Body of pancreas (tissue), 4 donors: Measurements from ENCODE around the gene KANK3. TPM values are rescaled to one million over a fixed set of nuclear protein-coding genes. Genes with fewer than 3 reads are reported as not detected.

Experiments used
- ATAC-seq: fragments of 150-250 bp; one replicate; pipeline ENCODE4 v1.9.1; 2016
- DNase-seq, 4 donors: peaks; one replicate each; pipeline ENCODE4 v3.0.0-alpha.2; 2019
- H3K27ac ChIP-seq, 4 donors: fragments of 200-600 bp; sonication (generic); 1 replicate in 3 of 4; 2 replicates in 1 of 4; pipeline versions ENCODE4 v1.5.1 to v1.6.1; 2016 to 2019; ENCODE audit warnings: mild to moderate bottlenecking in 1 of 4, mixed read lengths in 1 of 4, moderate library complexity in 1 of 4
- H3K27me3 ChIP-seq, 2 donors: fragments of 200-600 bp; sonication (generic); one replicate each; pipeline ENCODE4 v1.6.0; 2016; ENCODE audit warnings: mild to moderate bottlenecking in 1 of 2
- H3K36me3 ChIP-seq, 2 donors: fragments of 200-600 bp; sonication (generic); replicated peaks in 1 of 2; 2 replicates each; pipeline ENCODE4 v1.5.1; 2016; ENCODE audit warnings: low read depth in 2 of 2; ENCODE audit not compliant: insufficient read depth in 1 of 2
- H3K4me1 ChIP-seq: fragments of 200-600 bp; sonication (generic); one replicate; pipeline ENCODE4 v1.6.0; 2016
- H3K4me3 ChIP-seq, 2 donors: fragments of 200-600 bp; sonication (generic); 1 replicate in 1 of 2; 2 replicates in 1 of 2; pipeline ENCODE4 v1.5.1; 2016 to 2019
- H3K9me3 ChIP-seq, 3 donors: fragments of 200-600 bp; sonication (generic); 1 replicate in 2 of 3; 2 replicates in 1 of 3; pipeline ENCODE4 v1.5.1; 2016
- POLR2A ChIP-seq, 3 donors: fragments of 450-650 bp; IDR thresholded peaks; one replicate each; pipeline ENCODE4 v1.6.1; 2016; ENCODE audit warnings: antibody characterized with exemption in 3 of 3, mild to moderate bottlenecking in 2 of 3
- WGBS, 2 donors: methylation state at CpG; one replicate each; pipeline ENCODE4 v1.1.5; 2017; 5-methylcytosine and 5-hydroxymethylcytosine counted together
- intact Hi-C: fragments of 100-400 bp; cut with DNase I; formaldehyde crosslinking; loops from one replicate; pipeline ENCODE4 v1.15.1; 2023
- total RNA-seq, 2 donors: library from RNA; depleted of rRNA; stranded (reverse); fragments of >200 nt; gene quantifications; one replicate each; pipeline ENCODE4 v1.1.0, GENCODE V29; 2016
- TF ChIP-seq, protein P1 (sequence below), 7 experiments: fragments of 450-650 bp in 4 of 7; fragments of 200-600 bp in 3 of 7; sonication (generic) in 3 of 7; IDR thresholded peaks; one replicate each; pipeline ENCODE4 v1.5.1; 2016 to 2019; ENCODE audit warnings: antibody characterized with exemption in 7 of 7

The KANK3 gene
- total RNA-seq, 2 donors from 2014 or later: 9.1 to 25.7 TPM

DNA sequence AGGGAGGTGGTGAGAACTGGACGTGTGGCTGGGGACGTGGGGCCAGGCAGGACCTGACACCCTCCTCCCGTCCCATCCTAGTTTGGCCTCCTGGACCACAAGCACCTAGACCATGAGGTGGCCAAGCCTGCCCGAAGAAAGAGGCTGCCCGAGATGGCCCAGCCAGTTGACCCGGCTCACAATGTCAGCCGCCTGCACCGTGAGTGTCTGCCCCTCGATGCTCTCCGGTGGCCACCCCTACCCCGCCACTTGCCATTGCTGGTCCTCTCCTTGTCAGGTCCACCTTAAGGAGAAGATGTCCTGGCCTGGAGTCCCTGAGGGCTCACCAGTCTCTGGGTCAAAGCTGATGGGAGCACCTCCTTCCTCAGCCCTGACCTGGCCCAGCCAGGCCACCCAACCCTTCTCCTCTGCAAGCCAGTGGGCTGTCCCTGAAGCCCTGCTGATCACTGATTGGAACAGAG, 23.1 kb upstream of the KANK3 start:
- DNase-seq (peak in 3 of 4 donors; percentile 20 to 49 (median 47)), ATAC-seq (no peak)
- intact Hi-C loops: no loop called here
- Histone ChIP-seq H3K27ac (peak overlapping the region; percentile 72 to 94 (median 92)), H3K4me3 (no peak overlapping the region), H3K9me3 (no peaks in the 10 kb centered on the region), H3K27me3 (no peaks in the 10 kb centered on the region), H3K4me1 (peaks cover 85% of the 10 kb centered on the region), H3K36me3 (no peaks in the 10 kb centered on the region)
- TF ChIP-seq, protein P1, sequence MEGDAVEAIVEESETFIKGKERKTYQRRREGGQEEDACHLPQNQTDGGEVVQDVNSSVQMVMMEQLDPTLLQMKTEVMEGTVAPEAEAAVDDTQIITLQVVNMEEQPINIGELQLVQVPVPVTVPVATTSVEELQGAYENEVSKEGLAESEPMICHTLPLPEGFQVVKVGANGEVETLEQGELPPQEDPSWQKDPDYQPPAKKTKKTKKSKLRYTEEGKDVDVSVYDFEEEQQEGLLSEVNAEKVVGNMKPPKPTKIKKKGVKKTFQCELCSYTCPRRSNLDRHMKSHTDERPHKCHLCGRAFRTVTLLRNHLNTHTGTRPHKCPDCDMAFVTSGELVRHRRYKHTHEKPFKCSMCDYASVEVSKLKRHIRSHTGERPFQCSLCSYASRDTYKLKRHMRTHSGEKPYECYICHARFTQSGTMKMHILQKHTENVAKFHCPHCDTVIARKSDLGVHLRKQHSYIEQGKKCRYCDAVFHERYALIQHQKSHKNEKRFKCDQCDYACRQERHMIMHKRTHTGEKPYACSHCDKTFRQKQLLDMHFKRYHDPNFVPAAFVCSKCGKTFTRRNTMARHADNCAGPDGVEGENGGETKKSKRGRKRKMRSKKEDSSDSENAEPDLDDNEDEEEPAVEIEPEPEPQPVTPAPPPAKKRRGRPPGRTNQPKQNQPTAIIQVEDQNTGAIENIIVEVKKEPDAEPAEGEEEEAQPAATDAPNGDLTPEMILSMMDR (IDR thresholded peaks at IDR 0.05): no peak
- TF ChIP-seq POLR2A (IDR thresholded peaks at IDR 0.05): peak in 2 of 3 donors; percentile 5
- WGBS, 2 donors: 88 to 92% methylated on average over 8 to 11 of the region's 11 CpGs

- intact Hi-C loops: no loop called here
- peak within 1 kb of the TSS; percentile 31 to 38 for H3K4me3 ChIP-seq
- H3K36me3 ChIP-seq: no peaks in the 10 kb centered on the region
- 4 to 32% methylated on average over 11 to 66 of the region's 81 CpGs for WGBS, 2 donors
- no peaks in the 10 kb centered on the region for H3K27me3 ChIP-seq
- peak within 1 kb of the TSS; percentile 72 to 90 (median 81) for H3K27ac ChIP-seq
- H3K9me3 ChIP-seq: no peaks in the 10 kb centered on the region
- peaks cover 74% of the 10 kb centered on the region for H3K4me1 ChIP-seq
- TF ChIP-seq, protein P1 (IDR thresholded peaks at IDR 0.05): peak in 5 of 7 experiments; percentile 10 to 45 (median 38)
- TF ChIP-seq POLR2A (IDR thresholded peaks at IDR 0.05): peak; percentile 89 to 94 (median 94)
- ATAC-seq (peak; percentile 6), DNase-seq (peak; percentile 70 to 85 (median 76))
Measured at GRCh38 chr19:8363803-8364771, 21.0 kb upstream of the KANK3 start, which contains the start of gene ANGPTL4. ANGPTL4 (plus strand) TSS chr19:8364155; CDS start chr19:8364322, 167 bp downstream.

DNA sequence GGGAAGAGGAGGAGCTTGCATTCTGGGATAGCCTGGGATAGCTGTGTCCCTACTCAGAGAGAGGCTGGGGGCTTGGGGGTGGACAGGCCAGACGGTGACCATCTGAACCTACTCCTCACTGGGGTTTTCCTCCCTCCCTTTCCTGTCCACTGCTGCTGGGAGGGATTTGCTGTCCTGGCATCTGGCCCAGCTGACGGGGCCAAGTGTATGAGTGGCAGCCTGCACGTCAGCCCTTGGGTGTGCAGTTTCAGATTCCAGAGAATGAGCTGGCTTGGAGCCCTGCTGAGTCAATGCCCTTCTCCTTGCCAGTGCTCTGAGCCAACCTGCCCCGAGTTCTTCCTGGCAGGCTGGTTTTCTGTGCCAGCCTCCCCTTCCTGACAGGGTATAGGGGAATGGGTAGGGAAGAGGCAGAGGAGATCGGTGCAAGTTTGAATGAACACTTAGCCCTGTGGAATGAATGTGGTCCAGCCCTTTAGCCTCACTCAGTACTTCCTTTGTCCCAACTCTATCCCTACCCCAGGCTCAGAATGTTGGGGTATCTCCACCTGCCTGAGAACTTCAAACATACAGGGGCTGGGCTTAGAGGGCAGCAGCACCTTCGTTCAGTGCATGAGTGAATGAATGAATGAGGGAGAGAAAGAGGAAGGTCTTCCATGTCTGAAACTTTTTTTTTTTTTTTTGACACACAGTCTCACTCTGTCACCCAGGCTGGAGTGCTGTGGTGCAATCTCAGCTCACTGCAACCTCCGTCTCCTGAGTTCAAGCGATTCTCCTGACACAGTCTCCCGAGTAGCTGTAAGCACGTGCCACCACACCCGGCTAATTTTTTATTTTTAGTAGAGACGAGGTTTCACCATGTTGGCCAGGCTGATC, 19.1 kb upstream of the KANK3 start:
- H3K36me3 ChIP-seq: no peaks in the 10 kb centered on the region
- no peak overlapping the region for H3K4me3 ChIP-seq
- peak in 1 of 3 donors; percentile 48 for TF ChIP-seq POLR2A (IDR thresholded peaks at IDR 0.05)
- TF ChIP-seq, protein P1 (IDR thresholded peaks at IDR 0.05): no peak
- H3K4me1 ChIP-seq: peaks cover 59% of the 10 kb centered on the region
- ATAC-seq: peak; percentile 95
- no peaks in the 10 kb centered on the region for H3K9me3 ChIP-seq
- peak overlapping the region; percentile 77 to 93 (median 86) for H3K27ac ChIP-seq
- H3K27me3 ChIP-seq: no peaks in the 10 kb centered on the region
- intact Hi-C loops: no loop called here
- 16 to 24% methylated on average over 10 to 11 of the region's 12 CpGs for WGBS, 2 donors
- peak; percentile 98 to 100 (median 100) for DNase-seq

DNA sequence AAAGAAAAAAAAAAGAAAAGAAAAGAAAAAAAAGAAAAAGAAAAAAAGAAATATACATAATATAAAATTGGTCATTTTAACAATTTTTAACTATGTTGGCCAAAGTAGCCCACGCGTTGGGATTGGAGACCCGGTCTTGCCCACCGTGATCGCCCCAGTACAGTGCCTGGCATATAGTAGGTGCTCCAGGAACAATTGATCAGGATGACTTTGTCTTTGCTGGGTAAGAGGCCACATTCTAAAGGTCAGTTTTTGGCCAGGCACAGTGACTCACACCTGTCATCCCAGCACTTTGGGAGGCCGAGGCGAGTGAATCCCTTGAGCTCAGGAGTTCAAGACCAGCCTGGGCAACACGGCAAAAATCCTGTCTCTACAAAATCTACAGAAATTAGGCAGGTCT, 17.1 kb upstream of the KANK3 start:
- Histone ChIP-seq H3K36me3 (no peaks in the 10 kb centered on the region), H3K27ac (no peak overlapping the region), H3K4me1 (peaks cover 61% of the 10 kb centered on the region), H3K9me3 (no peaks in the 10 kb centered on the region), H3K4me3 (no peak overlapping the region), H3K27me3 (no peaks in the 10 kb centered on the region)
- no peak for ATAC-seq
- DNase-seq: no peak
- TF ChIP-seq, protein P1 (IDR thresholded peaks at IDR 0.05): no peak
- TF ChIP-seq POLR2A (IDR thresholded peaks at IDR 0.05): no peak
- intact Hi-C loops: no loop called here
- WGBS, 2 donors: 80 to 89% methylated on average over 8 of the region's 8 CpGs
